Measurements from ENCODE around the gene COX4I2.
A peak's percentile ranks its signal among the peaks of the same experiment; 100 is the strongest.

The COX4I2 gene

GRCh38 chr20:31637660-31638059 is at the start of gene COX4I2:
COX4I2 (plus strand) TSS chr20:31637912; CDS start chr20:31639018, 1,106 bp downstream.
- Histone ChIP-seq H3K4me3 (ENCODE audit: severe bottlenecking) (no peak within 1 kb of the TSS), H3K27me3 (ENCODE audit: insufficient read depth, poor library complexity, severe bottlenecking) (no peaks in the 10 kb centered on the region), H3K27ac (ENCODE audit: poor library complexity, severe bottlenecking) (no peak within 1 kb of the TSS), H3K4me1 (ENCODE audit: insufficient read depth, poor library complexity, severe bottlenecking) (no peaks in the 10 kb centered on the region), H3K36me3 (ENCODE audit: low read depth) (no peaks in the 10 kb centered on the region), H3K9me3 (ENCODE audit: severe bottlenecking) (no peaks in the 10 kb centered on the region)
- DNase-seq (ENCODE audit: low spot score) (no peak), ATAC-seq (ENCODE audit: low read depth) (peak; percentile 9; the same call in 2 of the 3 replicates)
- TF ChIP-seq CTCF (IDR thresholded peaks at IDR 0.05; ENCODE audit: poor library complexity, severe bottlenecking), result no peak

DNA sequence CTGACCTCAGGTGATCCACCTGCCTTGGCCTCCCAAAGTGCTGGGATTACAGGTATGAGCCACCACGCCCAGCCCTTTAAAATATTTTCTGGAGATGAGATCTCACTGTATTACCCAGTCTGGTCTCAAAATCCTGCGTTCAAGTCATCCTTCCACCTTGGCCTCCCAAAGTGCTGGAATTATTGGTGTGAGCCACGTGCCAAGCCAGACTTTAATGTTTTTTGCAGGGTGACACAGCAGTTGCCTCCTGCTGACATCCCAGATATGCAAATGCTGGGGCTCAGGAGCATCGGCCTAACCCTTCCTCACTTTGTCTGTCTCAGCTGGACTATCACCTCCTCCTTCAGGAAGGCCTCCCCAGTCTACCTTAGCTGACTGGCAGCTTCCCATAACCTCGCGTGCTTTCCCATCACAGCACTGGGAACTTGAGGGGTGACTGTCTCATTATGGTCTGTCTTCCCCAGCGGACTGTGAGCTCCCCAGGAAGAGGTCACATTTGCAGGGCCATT is 46.9 kb upstream of the COX4I2 start:
- no peaks in the 10 kb centered on the region for H3K9me3 ChIP-seq (ENCODE audit: severe bottlenecking)

DNA sequence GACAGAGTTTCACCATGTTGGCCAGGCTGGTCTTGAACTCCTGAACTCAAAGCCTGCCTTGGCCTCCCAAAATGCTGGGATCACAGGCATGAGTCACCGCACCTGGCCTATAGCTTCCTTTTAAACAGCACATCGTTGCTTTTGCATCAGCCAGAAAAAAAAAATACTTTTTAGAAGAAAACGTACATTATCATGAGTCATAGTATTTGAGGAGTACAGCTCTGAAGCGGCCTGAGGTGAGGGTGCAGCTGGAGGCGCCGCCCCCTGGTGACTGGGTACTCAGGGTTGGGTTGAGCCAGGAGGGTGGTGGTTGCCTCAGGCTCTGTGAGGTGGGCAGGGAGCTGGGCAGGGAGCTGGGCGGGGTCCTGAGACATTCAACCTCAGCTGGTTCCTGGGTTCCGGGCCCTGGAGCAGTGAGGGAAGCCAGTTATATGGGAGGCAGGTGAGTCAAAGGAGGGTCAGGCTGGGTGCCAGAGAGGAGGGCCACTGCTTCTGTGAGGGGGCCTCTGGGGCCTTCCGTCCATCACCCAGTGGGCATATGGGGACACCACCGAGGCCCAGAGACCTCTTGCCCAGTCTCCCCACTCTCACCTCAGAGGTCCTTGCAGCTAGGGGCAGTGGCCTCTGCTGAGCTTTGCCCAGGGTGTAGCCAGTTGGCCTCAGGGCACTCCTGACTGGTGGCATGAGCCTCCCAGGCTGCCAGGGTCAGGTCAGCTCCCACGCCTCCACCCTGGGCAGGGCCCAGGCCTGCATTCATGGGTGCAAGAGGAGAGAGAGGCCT is 44.3 kb upstream of the COX4I2 start:
- H3K9me3 ChIP-seq (ENCODE audit: severe bottlenecking), result no peaks in the 10 kb centered on the region
- ATAC-seq (ENCODE audit: low read depth), result peak; percentile 87
- H3K36me3 ChIP-seq (ENCODE audit: low read depth), result no peaks in the 10 kb centered on the region
- H3K4me1 ChIP-seq (ENCODE audit: insufficient read depth, poor library complexity, severe bottlenecking), result peaks cover 43% of the 10 kb centered on the region
- TF ChIP-seq CTCF (IDR thresholded peaks at IDR 0.05; ENCODE audit: poor library complexity, severe bottlenecking), result peak; percentile 58
- H3K4me3 ChIP-seq (ENCODE audit: severe bottlenecking), result no peak overlapping the region
- H3K27ac ChIP-seq (ENCODE audit: poor library complexity, severe bottlenecking), result peak overlapping the region; percentile 80
- H3K27me3 ChIP-seq (ENCODE audit: insufficient read depth, poor library complexity, severe bottlenecking), result no peaks in the 10 kb centered on the region
- peak; percentile 100 for DNase-seq (ENCODE audit: low spot score)

More for the DNA sequence above, 46.9 kb upstream of the COX4I2 start:
- no peaks in the 10 kb centered on the region for H3K36me3 ChIP-seq (ENCODE audit: low read depth)
- H3K27me3 ChIP-seq (ENCODE audit: insufficient read depth, poor library complexity, severe bottlenecking), result no peaks in the 10 kb centered on the region
- no peak for TF ChIP-seq CTCF (IDR thresholded peaks at IDR 0.05; ENCODE audit: poor library complexity, severe bottlenecking)
- ATAC-seq (ENCODE audit: low read depth) (no peak), DNase-seq (ENCODE audit: low spot score) (no peak)
- peaks cover 42% of the 10 kb centered on the region for H3K4me1 ChIP-seq (ENCODE audit: insufficient read depth, poor library complexity, severe bottlenecking)
- H3K4me3 ChIP-seq (ENCODE audit: severe bottlenecking), result no peak overlapping the region
- peak overlapping the region; percentile 80 for H3K27ac ChIP-seq (ENCODE audit: poor library complexity, severe bottlenecking)

GRCh38 chr20:31594002-31594557 is 43.6 kb upstream of the COX4I2 start:
- DNase-seq (ENCODE audit: low spot score), result no peak
- Histone ChIP-seq H3K27me3 (ENCODE audit: insufficient read depth, poor library complexity, severe bottlenecking) (no peaks in the 10 kb centered on the region), H3K4me3 (ENCODE audit: severe bottlenecking) (peak overlapping the region; percentile 2), H3K9me3 (ENCODE audit: severe bottlenecking) (no peaks in the 10 kb centered on the region), H3K27ac (ENCODE audit: poor library complexity, severe bottlenecking) (peak overlapping the region; percentile 80), H3K4me1 (ENCODE audit: insufficient read depth, poor library complexity, severe bottlenecking) (peaks cover 43% of the 10 kb centered on the region), H3K36me3 (ENCODE audit: low read depth) (no peaks in the 10 kb centered on the region)
- ATAC-seq (ENCODE audit: low read depth), result no peak
- TF ChIP-seq CTCF (IDR thresholded peaks at IDR 0.05; ENCODE audit: poor library complexity, severe bottlenecking), result no peak

Data from RWPE2 (cell line).